GM23338 (cell line): Measurements from ENCODE around the gene BECN2. TPM values are rescaled to one million over a fixed set of nuclear protein-coding genes. Genes with fewer than 3 reads are reported as not detected.

Experiments
- ATAC-seq: fragments of 200-7000 bp; cut with Tn5 transposase; 3 replicates; pipeline ENCODE4 v1.9.1; 2020
- DNase-seq: peaks from one replicate; pipeline ENCODE4 v3.0.0-alpha.2; 2015; ENCODE audit warnings: low spot score
- H2AFZ ChIP-seq: fragments of 200-600 bp; sonication (generic); 2 replicates; pipeline ENCODE4 v1.8.0; 2016; ENCODE audit warnings: antibody characterized with exemption, mild to moderate bottlenecking, moderate library complexity
- H3F3A ChIP-seq: fragments of 200-600 bp; sonication (generic); replicated peaks from 2 replicates; pipeline ENCODE4 v1.8.0; 2017; ENCODE audit warnings: antibody characterized with exemption, mixed run types, low read depth
- H3K27ac ChIP-seq: fragments of 200-600 bp; sonication (generic); 2 replicates; pipeline ENCODE4 v1.6.1; 2016; ENCODE audit warnings: low read depth
- H3K27me3 ChIP-seq: fragments of 200-600 bp; sonication (generic); 2 replicates; pipeline ENCODE4 v1.8.0; 2016; ENCODE audit warnings: mild to moderate bottlenecking, mixed run types, moderate library complexity; ENCODE audit not compliant: insufficient read depth
- H3K36me3 ChIP-seq: fragments of 200-600 bp; sonication (generic); 2 replicates; pipeline ENCODE4 v1.8.0; 2016; ENCODE audit warnings: mild to moderate bottlenecking; ENCODE audit not compliant: insufficient read depth
- H3K4me1 ChIP-seq: fragments of 200-600 bp; sonication (generic); 2 replicates; pipeline ENCODE4 v1.8.0; 2016; ENCODE audit warnings: mild to moderate bottlenecking, moderate library complexity; ENCODE audit not compliant: insufficient read depth
- H3K4me2 ChIP-seq: fragments of 200-600 bp; sonication (generic); 2 replicates; pipeline ENCODE4 v1.7.1; 2017; ENCODE audit warnings: mixed run types
- H3K4me3 ChIP-seq: fragments of 200-600 bp; sonication (generic); 2 replicates; pipeline ENCODE4 v1.6.1; 2016; ENCODE audit warnings: mixed run types
- H3K79me2 ChIP-seq: fragments of 200-600 bp; sonication (generic); replicated peaks from 2 replicates; pipeline ENCODE4 v1.8.0; 2017; ENCODE audit warnings: mild to moderate bottlenecking; ENCODE audit not compliant: insufficient read depth
- H3K9me2 ChIP-seq: fragments of 200-600 bp; sonication (generic); 2 replicates; pipeline ENCODE4 v1.8.0; 2017; ENCODE audit not compliant: insufficient read depth
- H4K20me1 ChIP-seq: fragments of 200-600 bp; sonication (generic); replicated peaks from 2 replicates; pipeline ENCODE4 v1.8.0; 2017; ENCODE audit warnings: mild to moderate bottlenecking; ENCODE audit not compliant: insufficient read depth
- H3K27ac Mint-ChIP-seq: 2 replicates; pipeline ENCODE4 v1.8.0; 2020; ENCODE audit warnings: inconsistent platforms, mild to moderate bottlenecking, moderate library complexity, mixed read lengths
- H3K27me3 Mint-ChIP-seq: 3 replicates; pipeline ENCODE4 v1.8.0; 2022; ENCODE audit warnings: low read depth, mild to moderate bottlenecking, moderate library complexity, mixed read lengths, inconsistent platforms; ENCODE audit not compliant: insufficient read depth, poor library complexity
- H3K36me3 Mint-ChIP-seq: 3 replicates; pipeline ENCODE4 v1.8.0; 2021; ENCODE audit warnings: low read depth, mild to moderate bottlenecking, inconsistent platforms, moderate library complexity, mixed read lengths
- H3K4me1 Mint-ChIP-seq: 3 replicates; pipeline ENCODE4 v1.8.0; 2020; ENCODE audit warnings: mild to moderate bottlenecking, inconsistent platforms, mixed read lengths
- H3K4me3 Mint-ChIP-seq: 3 replicates; pipeline ENCODE4 v1.8.0; 2021; ENCODE audit warnings: moderate library complexity, mild to moderate bottlenecking, inconsistent platforms, mixed read lengths
- H3K9me3 Mint-ChIP-seq: 3 replicates; pipeline ENCODE4 v1.8.0; 2020; ENCODE audit warnings: moderate library complexity, mild to moderate bottlenecking, inconsistent platforms, mixed read lengths
- CREB1 ChIP-seq: fragments of 250-450 bp; sonication (Bioruptor Pico); IDR thresholded peaks from 2 replicates; pipeline ENCODE4 v1.5.0; 2020; ENCODE audit warnings: low read depth, mild to moderate bottlenecking, moderate library complexity
- EZH2 ChIP-seq: fragments of 200-600 bp; sonication (generic); IDR thresholded peaks from one replicate; pipeline ENCODE4 v1.8.0; 2017; ENCODE audit warnings: antibody characterized with exemption, mild to moderate bottlenecking, low read depth; ENCODE audit not compliant: unreplicated experiment
- EZH2phosphoT487 ChIP-seq: fragments of 200-600 bp; sonication (generic); IDR thresholded peaks from one replicate; pipeline ENCODE4 v1.8.1; 2018; ENCODE audit warnings: antibody characterized with exemption; ENCODE audit not compliant: unreplicated experiment
- JUNB ChIP-seq: IDR thresholded peaks from one replicate; pipeline ENCODE4 v1.6.1; 2016; ENCODE audit warnings: antibody characterized with exemption; ENCODE audit not compliant: unreplicated experiment
- NANOG ChIP-seq: IDR thresholded peaks from 2 replicates; pipeline ENCODE4 v1.6.1; 2016; ENCODE audit warnings: antibody characterized with exemption, borderline replicate concordance
- POLR2AphosphoS5 ChIP-seq: IDR thresholded peaks from 2 replicates; pipeline ENCODE4 v1.6.1; 2016; ENCODE audit warnings: antibody characterized with exemption, low read depth
- ZNF114 ChIP-seq: fragments of 250-450 bp; sonication (Bioruptor Pico); IDR thresholded peaks from 2 replicates; pipeline ENCODE4 v1.5.0; 2020; ENCODE audit warnings: mild to moderate bottlenecking, moderate library complexity
- ZNF331 ChIP-seq: fragments of 250-450 bp; sonication (Bioruptor Pico); IDR thresholded peaks from 2 replicates; pipeline ENCODE4 v1.5.0; 2020; ENCODE audit warnings: low read depth, mild to moderate bottlenecking, moderate library complexity
- polyA plus RNA-seq: library from polyadenylated mRNA; unstranded; fragments of >200 nt; fragmentation: Nextera tagmentation; extraction: Ambion mirVana; gene quantifications from 2 replicates; pipeline ENCODE4 v1.2.1, GENCODE V29; 2016
- total RNA-seq: library from RNA; depleted of rRNA; stranded (reverse); fragments of >200 nt; shearing (Covaris generic); gene quantifications from 2 replicates; pipeline ENCODE4 v1.2.3, GENCODE V29; 2014
- TF ChIP-seq, protein P1 (sequence below): fragments of 250-450 bp; sonication (Bioruptor Pico); IDR thresholded peaks from 2 replicates; pipeline ENCODE4 v1.5.0; 2020; ENCODE audit warnings: mild to moderate bottlenecking, moderate library complexity
- TF ChIP-seq, protein P2 (sequence below): IDR thresholded peaks from one replicate; pipeline ENCODE4 v1.6.1; 2018; ENCODE audit warnings: antibody characterized with exemption; ENCODE audit not compliant: unreplicated experiment
- TF ChIP-seq, protein P3 (sequence below): IDR thresholded peaks from 2 replicates; pipeline ENCODE4 v1.6.1; 2016; ENCODE audit warnings: antibody characterized with exemption

Gene BECN2
- total and polyA plus RNA-seq, 2 experiments from 2014 or later, result not detected

DNA sequence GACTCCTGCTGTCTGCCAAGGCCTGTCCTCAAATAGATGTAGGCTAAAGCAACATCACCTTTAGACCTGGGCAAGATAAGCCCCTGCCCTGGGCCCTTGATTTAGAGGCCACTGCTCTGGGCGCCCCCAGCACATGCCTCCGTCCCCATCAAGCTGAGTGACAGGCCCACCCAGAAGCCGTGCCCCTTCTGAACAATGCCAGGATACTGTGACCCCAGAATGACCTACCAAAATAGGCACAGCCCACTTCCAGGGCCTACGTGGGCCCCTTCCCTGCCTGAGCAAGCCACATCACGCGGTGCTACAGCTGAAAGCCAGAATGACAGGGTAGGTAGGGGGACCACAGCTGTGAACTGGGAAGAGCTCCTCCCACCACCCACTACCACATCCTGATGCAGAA is 24.7 kb upstream of the BECN2 start (continued):
- TF ChIP-seq, protein P1, sequence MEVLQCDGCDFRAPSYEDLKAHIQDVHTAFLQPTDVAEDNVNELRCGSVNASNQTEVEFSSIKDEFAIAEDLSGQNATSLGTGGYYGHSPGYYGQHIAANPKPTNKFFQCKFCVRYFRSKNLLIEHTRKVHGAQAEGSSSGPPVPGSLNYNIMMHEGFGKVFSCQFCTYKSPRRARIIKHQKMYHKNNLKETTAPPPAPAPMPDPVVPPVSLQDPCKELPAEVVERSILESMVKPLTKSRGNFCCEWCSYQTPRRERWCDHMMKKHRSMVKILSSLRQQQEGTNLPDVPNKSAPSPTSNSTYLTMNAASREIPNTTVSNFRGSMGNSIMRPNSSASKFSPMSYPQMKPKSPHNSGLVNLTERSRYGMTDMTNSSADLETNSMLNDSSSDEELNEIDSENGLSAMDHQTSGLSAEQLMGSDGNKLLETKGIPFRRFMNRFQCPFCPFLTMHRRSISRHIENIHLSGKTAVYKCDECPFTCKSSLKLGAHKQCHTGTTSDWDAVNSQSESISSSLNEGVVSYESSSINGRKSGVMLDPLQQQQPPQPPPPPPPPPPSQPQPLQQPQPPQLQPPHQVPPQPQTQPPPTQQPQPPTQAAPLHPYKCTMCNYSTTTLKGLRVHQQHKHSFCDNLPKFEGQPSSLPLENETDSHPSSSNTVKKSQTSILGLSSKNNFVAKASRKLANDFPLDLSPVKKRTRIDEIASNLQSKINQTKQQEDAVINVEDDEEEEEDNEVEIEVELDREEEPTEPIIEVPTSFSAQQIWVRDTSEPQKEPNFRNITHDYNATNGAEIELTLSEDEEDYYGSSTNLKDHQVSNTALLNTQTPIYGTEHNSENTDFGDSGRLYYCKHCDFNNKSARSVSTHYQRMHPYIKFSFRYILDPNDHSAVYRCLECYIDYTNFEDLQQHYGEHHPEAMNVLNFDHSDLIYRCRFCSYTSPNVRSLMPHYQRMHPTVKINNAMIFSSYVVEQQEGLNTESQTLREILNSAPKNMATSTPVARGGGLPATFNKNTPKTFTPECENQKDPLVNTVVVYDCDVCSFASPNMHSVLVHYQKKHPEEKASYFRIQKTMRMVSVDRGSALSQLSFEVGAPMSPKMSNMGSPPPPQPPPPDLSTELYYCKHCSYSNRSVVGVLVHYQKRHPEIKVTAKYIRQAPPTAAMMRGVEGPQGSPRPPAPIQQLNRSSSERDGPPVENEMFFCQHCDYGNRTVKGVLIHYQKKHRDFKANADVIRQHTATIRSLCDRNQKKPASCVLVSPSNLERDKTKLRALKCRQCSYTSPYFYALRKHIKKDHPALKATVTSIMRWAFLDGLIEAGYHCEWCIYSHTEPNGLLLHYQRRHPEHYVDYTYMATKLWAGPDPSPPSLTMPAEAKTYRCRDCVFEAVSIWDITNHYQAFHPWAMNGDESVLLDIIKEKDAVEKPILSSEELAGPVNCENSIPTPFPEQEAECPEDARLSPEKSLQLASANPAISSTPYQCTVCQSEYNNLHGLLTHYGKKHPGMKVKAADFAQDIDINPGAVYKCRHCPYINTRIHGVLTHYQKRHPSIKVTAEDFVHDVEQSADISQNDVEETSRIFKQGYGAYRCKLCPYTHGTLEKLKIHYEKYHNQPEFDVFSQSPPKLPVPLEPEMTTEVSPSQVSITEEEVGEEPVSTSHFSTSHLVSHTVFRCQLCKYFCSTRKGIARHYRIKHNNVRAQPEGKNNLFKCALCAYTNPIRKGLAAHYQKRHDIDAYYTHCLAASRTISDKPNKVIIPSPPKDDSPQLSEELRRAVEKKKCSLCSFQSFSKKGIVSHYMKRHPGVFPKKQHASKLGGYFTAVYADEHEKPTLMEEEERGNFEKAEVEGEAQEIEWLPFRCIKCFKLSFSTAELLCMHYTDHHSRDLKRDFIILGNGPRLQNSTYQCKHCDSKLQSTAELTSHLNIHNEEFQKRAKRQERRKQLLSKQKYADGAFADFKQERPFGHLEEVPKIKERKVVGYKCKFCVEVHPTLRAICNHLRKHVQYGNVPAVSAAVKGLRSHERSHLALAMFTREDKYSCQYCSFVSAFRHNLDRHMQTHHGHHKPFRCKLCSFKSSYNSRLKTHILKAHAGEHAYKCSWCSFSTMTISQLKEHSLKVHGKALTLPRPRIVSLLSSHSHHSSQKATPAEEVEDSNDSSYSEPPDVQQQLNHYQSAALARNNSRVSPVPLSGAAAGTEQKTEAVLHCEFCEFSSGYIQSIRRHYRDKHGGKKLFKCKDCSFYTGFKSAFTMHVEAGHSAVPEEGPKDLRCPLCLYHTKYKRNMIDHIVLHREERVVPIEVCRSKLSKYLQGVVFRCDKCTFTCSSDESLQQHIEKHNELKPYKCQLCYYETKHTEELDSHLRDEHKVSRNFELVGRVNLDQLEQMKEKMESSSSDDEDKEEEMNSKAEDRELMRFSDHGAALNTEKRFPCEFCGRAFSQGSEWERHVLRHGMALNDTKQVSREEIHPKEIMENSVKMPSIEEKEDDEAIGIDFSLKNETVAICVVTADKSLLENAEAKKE (CRISPR knock-in tag), result no peak
- no peak for TF ChIP-seq EZH2phosphoT487
- no peak for TF ChIP-seq NANOG
- TF ChIP-seq ZNF331 (CRISPR knock-in tag), result no peak

DNA sequence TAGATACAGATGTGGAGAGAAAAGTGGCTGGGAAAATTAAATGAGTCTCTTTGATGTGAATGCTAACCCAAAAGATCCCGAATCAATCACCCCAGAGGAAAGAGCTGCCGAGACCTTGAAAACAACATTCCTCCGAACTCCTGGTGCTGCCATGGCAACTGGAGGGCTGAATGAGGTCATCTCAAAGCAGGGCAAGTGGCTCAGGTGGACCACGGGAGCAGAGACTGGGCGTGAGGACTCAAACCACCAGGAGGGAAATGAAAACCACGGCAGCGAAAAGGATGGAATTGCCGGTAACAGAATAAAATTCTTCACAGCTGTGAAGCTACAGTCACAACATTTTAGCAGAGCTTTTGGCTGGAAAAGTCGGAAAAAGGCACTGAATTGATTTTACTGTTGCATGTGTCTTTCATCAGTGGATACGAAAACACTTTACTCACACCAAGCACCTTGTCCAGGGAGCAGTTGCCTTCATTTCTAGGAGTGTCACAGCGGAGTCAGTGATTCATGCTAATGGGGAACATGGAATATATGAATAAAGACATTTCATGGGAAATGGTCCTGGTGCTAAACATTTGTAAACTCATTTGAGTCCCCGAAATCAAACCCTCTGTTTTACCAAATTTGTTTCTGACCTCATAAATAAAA is 23.2 kb upstream of the BECN2 start:
- peaks cover 10% of the 10 kb centered on the region for H3K4me1 Mint-ChIP-seq
- H3K27me3 Mint-ChIP-seq, result no peaks in the 10 kb centered on the region
- DNase-seq (peak; percentile 80), ATAC-seq (peak; percentile 92)
- H4K20me1 ChIP-seq, result no peaks in the 10 kb centered on the region
- H3K79me2 ChIP-seq, result no peaks in the 10 kb centered on the region
- H3K36me3 Mint-ChIP-seq, result no peaks in the 10 kb centered on the region; the same call in 2 of the 3 replicates
- no peaks in the 10 kb centered on the region for H3K36me3 ChIP-seq
- no peak overlapping the region for H3K4me3 Mint-ChIP-seq
- H2AFZ ChIP-seq, result peak overlapping the region; percentile 29; the same call in 1 of the 2 replicates
- no peak overlapping the region for H3K4me2 ChIP-seq
- H3K9me3 Mint-ChIP-seq, result peaks cover 12% of the 10 kb centered on the region; the same call in 2 of the 3 replicates
- TF ChIP-seq CREB1 (CRISPR knock-in tag) (no peak), JUNB (no peak), POLR2AphosphoS5 (no peak), ZNF331 (CRISPR knock-in tag) (no peak), EZH2phosphoT487 (no peak), NANOG (no peak), EZH2 (no peak), ZNF114 (CRISPR knock-in tag) (no peak)
- TF ChIP-seq, protein P2, sequence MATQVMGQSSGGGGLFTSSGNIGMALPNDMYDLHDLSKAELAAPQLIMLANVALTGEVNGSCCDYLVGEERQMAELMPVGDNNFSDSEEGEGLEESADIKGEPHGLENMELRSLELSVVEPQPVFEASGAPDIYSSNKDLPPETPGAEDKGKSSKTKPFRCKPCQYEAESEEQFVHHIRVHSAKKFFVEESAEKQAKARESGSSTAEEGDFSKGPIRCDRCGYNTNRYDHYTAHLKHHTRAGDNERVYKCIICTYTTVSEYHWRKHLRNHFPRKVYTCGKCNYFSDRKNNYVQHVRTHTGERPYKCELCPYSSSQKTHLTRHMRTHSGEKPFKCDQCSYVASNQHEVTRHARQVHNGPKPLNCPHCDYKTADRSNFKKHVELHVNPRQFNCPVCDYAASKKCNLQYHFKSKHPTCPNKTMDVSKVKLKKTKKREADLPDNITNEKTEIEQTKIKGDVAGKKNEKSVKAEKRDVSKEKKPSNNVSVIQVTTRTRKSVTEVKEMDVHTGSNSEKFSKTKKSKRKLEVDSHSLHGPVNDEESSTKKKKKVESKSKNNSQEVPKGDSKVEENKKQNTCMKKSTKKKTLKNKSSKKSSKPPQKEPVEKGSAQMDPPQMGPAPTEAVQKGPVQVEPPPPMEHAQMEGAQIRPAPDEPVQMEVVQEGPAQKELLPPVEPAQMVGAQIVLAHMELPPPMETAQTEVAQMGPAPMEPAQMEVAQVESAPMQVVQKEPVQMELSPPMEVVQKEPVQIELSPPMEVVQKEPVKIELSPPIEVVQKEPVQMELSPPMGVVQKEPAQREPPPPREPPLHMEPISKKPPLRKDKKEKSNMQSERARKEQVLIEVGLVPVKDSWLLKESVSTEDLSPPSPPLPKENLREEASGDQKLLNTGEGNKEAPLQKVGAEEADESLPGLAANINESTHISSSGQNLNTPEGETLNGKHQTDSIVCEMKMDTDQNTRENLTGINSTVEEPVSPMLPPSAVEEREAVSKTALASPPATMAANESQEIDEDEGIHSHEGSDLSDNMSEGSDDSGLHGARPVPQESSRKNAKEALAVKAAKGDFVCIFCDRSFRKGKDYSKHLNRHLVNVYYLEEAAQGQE, result no peak
- TF ChIP-seq, protein P3, sequence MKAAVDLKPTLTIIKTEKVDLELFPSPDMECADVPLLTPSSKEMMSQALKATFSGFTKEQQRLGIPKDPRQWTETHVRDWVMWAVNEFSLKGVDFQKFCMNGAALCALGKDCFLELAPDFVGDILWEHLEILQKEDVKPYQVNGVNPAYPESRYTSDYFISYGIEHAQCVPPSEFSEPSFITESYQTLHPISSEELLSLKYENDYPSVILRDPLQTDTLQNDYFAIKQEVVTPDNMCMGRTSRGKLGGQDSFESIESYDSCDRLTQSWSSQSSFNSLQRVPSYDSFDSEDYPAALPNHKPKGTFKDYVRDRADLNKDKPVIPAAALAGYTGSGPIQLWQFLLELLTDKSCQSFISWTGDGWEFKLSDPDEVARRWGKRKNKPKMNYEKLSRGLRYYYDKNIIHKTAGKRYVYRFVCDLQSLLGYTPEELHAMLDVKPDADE, result no peak
- H3K4me3 ChIP-seq, result no peak overlapping the region
- no peaks in the 10 kb centered on the region for H3F3A ChIP-seq
- no peak overlapping the region for H3K27ac Mint-ChIP-seq
- no peaks in the 10 kb centered on the region for H3K27me3 ChIP-seq
- H3K27ac ChIP-seq, result no peak overlapping the region
- H3K4me1 ChIP-seq, result no peaks in the 10 kb centered on the region
- no peaks in the 10 kb centered on the region for H3K9me2 ChIP-seq
